Stimulated activated CD4-positive, alpha-beta T cell treated with anti-CD3 and anti-CD28 coated beads, Interleukin-15, amount 100 ng/mL, for 48 hours (primary cell): Measurements from ENCODE around the gene ANKRD18A.

Source experiments
- DNase-seq, 2 donors: peaks; one replicate each; pipeline ENCODE4 v3.0.0-alpha.2; 2020; ENCODE audit warnings: low read depth in 2 of 2

ANKRD18A gene

DNA sequence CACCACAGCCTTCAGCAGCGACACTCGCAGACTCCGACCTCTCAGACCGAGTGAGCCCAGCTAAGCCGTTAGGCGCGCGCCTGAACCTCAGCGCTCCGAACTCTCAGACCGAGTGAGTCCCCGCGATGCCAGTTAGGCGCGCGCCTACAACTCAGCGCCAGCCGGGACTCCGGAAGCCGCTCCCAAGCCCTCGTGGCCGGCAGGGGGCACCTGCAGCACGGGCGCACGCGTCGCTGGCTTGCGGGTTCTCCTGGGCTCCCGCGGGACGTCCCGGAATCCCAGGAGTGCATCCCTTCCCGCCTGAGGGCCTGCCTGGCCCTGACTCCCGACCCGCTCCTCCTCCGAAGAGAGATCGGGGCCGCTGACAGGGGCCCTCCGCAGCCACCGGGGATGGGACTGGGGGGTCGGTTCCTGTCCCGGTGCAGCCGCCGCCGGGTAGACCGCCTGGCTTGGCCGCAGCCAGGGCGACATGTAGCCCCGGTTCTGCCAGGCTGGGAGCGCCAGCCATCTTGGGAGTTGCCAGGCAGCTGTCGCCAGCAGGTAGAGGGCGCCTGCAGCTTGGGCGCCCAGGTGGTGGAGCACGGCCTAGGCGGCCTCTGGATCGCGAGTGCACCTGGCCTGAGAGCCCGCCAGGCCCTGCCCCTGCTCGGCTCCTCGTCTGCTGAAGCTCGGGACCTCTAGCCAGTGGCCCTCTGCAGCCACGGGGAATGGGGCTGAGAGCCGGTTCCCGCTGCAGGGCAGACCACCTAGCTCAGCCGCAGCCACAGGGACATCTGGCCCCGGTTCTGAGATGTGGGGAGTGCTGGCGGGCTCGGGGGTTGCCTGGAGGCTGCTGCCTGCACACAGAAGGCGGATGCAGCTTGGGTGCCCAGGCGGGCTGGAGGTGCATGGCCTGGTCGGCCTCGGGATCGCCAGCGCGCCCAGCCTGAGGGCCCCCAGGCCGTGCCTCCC lies at the start of gene ANKRD18A:
TSS of gene ANKRD18A (minus strand) at position 114 of the 951 bp plus-strand sequence. CDS start 311 bp downstream, outside the sequence.
- DNase-seq = peak; percentile 62 to 76

- DNase-seq = no peak
Measured at GRCh38 chr9:38668791-38669466, 48.5 kb upstream of the ANKRD18A start.

DNA sequence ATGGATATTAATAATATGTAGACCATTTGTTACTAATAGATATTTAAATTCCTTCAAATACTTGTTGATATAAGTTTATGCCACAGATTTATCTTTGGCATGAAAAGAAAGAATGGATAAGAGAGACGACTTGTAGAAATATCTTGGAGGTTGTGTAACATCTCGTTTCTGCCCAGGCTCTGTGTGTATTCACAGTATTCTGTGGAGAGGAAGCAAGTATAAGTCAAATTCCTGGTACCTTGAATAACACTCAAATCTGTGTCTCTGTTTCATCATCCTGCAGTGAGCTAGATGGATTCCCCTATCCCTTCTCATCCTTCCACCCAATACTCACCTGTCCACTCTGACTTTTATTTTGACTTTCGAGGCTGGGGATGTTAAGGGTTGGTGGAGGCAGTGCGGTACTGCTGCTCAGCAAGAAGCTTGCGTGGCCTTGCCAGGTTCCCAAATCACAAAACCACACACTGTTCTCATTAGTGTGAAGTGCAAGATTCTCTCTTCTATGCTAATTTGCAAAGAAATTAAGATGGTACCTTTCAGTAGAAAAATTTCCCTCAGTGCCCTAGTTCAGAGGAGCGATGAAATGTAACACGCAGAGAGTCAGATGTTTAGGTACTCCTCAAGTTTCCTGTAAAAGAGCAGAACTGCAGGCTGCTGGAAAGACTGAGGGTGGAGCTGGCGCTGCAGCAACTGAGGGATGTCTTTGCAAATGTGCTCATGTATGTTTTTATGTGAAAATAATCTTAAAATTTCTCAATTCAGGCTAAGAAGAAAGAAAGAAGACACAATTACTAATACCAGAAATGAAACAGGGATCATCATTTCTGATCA lies 42.6 kb upstream of the ANKRD18A start:
- DNase-seq = no peak

- no peak for DNase-seq
Measured at GRCh38 chr9:38659538-38659937, 39.1 kb upstream of the ANKRD18A start.

DNA sequence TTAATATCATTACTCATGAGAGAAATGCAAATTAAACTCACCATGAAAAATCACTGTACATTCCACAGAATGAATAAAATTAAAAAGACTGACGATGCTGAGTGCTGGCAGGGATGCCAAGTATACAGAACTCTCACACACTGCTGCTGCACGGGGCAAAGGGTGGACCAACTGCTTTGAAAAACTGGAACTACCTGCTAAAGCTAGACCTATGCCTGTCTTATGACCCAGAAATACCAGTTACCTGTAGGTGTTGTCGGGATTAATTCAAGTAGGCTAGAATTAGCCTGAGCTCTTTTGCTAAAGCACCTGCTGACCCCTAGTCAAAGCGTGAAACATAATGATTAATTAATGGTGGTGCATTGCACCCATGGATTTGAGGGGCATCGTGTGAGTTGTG lies 36.5 kb upstream of the ANKRD18A start:
- no peak for DNase-seq

DNA sequence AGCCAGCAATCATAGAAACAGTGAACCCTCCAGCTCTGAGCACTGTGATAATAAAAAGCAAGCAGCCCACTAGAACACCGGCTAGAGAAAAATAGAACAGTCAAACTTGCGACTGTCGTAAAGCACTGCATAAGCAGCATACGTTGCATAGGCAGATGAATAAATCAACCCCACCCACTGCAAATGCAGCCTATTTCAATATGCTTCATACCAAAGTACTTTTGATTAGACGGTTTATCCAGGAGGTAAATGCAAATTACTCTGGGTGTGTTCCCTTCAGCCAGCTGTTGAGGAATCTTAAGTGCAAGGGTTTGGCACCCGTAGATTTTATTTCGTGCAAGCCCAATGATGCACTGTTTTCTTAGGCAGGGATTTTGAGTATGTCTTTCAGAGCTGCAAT lies 32.1 kb upstream of the ANKRD18A start:
- DNase-seq = no peak

- DNase-seq = no peak
Measured at GRCh38 chr9:38652044-38652443, 31.6 kb upstream of the ANKRD18A start.

- DNase-seq = no peak
Measured at GRCh38 chr9:38651400-38652042, 31.1 kb upstream of the ANKRD18A start.

- no peak for DNase-seq
Measured at GRCh38 chr9:38650564-38650963, 30.2 kb upstream of the ANKRD18A start.

GRCh38 chr9:38649731-38650363 lies 29.5 kb upstream of the ANKRD18A start:
- DNase-seq = no peak

GRCh38 chr9:38644601-38645000 lies 24.2 kb upstream of the ANKRD18A start:
- no peak for DNase-seq

DNA sequence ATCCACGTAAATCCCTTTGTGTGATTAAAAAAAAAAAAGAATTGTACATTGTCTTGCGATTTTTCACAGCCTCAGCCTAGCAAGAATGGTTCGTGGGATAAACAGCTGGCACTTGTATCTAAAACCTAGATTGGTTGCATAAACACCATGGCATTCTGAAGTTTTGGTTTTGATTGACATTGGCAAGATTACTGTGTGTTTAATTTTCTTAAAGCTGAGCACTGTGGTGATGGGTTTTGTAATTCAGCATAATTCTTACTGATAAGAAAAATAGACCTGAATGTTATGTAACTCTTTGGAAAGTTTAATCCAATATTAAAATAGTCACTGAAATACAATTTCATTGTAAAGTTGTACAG lies 23.4 kb upstream of the ANKRD18A start:
- DNase-seq = no peak

DNA sequence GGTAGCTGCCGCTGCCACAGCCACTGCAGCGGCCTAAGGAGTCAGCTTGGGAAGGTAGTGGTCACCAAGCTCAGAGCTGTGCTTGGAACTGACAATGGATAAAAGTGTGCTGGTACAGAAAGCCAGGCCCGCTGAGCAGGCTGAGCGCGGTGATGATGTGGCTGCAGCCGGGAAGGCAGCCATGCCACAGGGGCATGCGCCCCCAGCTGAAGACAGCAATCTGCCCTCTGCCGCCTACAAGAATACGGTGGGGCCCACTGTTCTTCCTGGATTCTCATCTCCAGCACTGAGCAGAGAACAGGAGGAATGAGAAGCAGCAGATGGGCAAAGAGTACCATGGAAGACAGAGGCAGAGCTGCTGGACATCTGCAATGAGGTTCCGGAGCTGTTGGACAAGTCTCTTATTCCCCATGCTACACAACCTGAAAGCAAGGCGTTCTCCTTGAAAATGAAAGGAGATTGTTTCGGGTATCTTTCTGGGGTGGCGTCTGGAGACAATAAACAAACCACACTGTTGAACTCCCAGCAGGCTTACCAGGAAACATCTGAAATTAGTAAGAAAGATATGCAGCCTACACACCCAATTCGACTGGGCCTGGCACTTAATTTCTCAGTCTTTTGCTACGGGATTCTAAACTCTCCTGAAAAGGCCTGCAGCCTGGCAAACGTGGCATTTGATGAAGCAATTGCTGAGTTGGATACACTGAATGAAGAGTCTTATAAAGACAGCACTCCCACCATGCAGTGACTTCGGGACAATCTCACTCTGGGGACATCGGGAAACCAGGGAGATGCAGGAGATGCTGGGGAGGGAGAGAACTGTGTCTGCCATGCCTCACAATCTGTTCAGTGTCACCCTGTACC lies 22.8 kb upstream of the ANKRD18A start:
- no peak for DNase-seq

- DNase-seq = no peak
Measured at GRCh38 chr9:38641985-38642864, 21.8 kb upstream of the ANKRD18A start.

- DNase-seq = no peak
Measured at GRCh38 chr9:38641142-38641541, 20.7 kb upstream of the ANKRD18A start.

DNA sequence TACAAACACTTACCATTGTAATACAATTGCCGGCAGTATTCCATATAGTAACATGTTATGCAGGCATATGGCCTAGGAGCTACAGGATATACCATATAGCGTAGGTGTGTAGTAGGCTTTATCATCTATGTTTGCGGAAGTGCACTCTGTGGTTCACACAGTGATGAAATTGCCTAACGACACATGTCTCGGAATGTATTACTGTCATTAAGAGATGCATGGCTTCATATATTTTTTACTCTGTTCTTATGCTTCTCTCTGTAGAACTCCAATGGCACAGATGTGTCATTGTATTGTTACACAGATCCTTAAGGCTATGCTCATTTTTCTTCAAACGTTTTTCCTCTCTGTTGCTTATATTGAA lies 19.2 kb upstream of the ANKRD18A start:
- no peak for DNase-seq

DNA sequence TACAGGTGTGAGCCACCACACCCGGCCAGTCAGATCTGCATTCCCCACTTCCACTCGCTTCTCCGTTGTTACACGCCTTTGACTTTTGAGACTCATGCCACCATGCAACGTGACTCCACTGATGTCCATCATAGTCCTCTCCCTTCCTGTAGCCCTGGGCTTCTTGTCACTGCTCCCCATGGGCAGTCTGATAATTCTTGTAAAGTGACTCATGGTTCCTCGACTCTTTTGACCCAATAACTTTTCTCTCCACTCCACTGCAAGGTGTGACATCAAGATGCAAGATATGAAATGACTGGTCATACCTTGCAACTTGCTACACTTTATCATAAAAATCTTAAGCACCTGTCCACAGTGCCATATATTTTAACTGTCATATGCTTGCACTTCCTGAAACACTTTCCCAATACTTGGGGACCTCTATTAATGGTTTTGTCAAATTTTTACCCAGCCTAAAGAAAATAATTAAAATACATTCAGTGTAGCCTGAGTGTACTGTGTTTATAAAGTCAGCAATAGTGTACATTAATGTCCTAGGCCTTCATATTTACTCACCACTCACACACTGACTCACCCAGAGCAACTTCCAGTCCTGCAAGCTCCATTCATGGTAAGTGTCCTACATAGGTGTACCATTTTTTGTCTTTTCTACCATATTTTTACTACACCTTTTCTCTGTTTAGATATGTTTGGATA lies 18.6 kb upstream of the ANKRD18A start:
- no peak for DNase-seq

DNA sequence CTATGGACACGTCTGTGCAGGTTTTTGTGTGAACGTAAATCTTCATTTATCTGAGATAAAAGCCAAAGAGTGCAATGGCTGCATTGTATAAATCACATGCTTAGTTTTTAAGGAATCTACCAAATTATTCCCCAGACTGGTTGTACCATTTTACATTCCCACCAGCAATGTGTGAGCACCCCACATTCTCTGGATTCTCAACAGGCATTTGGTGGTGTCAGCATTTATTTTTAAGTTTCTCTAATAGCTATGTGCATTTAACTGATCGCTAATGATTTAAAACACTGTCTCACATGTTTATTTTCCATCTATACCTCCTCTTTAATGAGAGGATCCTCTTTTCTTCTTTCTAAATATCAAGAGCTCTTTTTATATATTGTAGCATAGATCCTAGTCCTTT lies 13.9 kb upstream of the ANKRD18A start:
- no peak for DNase-seq

DNA sequence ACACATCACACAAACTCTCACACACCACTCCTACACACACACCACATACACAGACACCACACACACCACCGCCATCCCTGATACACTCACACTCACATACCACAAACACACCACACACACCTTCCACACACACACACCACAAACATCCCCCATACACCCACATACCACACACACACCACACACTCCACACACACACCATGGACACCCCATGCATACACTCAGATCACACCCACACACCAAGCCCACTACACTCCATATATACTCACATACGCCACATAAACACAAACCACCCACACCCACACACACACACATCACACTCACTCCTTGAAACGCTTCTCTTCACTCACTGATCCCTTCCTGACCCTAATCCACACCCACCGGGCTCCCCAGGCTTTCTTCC lies 9.1 kb upstream of the ANKRD18A start:
- DNase-seq = no peak
